ENCODE results near the gene ITPKB.
"Not testable (repeated sequence)": the region's sequence is repeated elsewhere in the genome, so short reads cannot be mapped to it uniquely, and the experiment has no call there.

Gene ITPKB

GRCh38 chr1:226648421-226648820 is 90.7 kb downstream of the ITPKB start:
- no peak for DNase-seq

- no peak for DNase-seq
These were observed 91.4 kb downstream of the ITPKB start for GRCh38 chr1:226647719-226648118.

DNA sequence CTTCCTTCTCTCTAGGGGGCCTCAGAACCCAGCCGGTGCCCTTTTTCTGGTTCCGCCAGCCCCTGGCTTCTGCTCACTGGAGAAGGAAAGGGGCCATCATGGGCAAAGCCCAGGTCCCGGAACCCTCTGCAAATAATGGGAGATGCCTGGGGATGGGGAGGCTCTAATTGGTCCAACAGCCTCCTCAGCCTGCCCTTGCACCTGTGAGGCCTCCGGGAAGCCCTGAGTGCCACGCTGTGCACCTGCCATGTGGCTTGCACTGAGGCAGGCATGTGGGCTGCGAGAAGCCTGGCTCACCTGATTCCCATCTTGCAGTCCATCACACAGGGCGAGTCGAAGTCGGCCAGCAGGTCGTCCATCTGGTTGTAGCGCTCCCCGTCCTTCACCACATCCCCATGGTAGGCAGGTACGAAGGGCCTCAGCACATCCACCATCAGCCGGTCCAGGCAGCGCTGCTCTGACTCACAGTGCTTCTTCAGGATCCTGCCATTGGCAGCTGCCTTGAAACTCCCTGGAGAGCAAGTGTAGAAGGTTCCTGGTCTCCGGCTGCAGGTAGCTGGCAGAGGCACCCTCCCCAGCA is 92.1 kb downstream of the ITPKB start:
- DNase-seq, result no peak

GRCh38 chr1:226646026-226646869 is 92.8 kb downstream of the ITPKB start:
- no peak for DNase-seq

GRCh38 chr1:226645279-226645976 is 93.7 kb downstream of the ITPKB start:
- no peak for DNase-seq

DNA sequence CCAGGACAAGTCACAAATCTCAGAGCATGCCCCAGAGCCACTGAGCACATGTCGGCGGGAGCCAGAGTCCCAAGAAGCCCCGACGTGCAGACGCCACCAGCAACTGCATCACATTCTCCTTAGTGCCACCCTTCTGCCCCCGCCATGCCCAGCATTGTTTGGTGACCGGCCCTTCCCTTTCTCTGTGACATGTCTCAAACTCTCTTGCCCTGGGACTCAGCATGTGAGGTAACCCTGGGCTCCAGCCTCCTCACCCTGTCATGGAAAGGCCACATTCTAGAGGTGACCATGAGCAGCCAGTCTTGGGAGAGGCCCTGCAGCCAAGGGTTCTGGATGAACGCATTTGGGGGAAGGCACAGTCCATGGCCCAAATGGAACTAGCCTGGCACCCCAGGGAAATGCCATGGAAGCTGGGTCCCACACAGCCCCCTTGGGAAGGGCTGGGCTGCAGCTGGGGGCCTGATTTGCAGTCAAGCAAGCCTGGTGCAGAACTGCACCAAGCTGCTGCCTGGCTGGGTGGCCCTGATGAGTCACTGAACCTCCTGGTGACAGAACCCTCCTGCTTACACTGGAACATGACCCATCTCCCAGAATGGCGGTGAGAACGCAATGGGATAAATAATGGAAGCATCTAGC is 94.4 kb downstream of the ITPKB start:
- DNase-seq, result no peak

DNA sequence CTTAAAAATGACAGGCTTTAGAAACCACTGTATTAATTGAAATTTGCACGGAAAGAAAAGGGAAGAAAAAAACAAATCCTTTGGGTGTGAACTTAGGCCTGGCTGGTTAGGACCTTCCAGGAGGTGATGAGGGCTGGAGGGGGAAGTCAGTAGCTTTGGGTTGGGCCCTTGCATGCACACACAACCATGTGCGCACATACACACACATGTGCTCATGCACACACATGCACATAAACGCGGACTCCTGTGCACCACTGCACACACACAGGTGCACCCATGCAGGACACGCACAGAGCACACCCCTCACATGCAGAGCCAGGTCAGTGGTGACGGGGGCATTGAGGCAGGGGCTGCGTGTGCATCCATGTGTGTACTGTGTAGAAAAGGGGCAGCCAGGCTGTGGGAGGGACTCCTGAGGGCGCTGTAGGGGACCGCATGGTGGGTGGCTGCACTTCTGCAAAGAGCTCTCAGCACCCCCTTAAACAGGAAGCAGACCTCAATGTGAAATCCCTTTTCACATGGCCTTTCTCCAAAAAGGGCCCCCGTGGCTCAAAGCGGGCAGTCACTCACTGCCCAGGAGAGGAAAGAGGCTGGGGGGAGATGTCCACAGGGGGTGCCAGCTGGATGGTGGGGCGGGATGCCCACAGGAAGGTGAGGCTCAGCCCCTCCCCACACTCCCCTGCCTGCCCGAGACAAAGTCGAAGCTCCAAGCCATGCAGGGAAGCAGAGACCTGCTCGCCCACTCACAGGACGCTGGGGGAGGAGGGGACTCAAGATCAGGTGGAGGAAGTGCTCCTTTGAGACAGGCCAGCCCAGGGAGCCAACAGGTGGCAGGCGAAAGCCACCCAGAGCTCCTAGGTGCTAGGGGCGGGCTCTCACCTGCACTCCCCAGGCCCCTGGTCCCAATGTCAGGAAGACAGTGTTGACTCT is 95.2 kb downstream of the ITPKB start:
- DNase-seq, result no peak

DNA sequence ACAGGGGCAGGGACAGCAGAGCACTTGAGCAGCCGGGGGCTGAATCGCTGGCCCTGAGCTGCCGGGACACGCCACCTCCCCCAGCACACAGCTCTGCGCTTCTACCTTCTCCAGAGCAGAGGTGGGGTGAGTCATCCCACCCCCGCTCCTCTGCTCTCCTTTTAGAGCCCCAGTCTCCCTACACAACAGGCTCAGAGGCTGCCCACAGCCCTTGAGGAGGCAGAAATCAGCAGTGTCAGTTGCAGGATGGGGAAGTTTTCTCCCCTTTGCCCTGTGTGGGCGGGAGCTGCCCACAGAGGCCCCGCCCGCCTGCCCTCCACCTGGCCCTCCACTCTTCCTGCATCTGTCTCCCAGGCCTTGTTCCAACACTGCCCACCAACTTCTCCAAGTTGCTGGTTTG is 95.9 kb downstream of the ITPKB start:
- DNase-seq, result no peak

- DNase-seq, result no peak
These were observed 96.7 kb downstream of the ITPKB start for GRCh38 chr1:226642421-226642820.

DNA sequence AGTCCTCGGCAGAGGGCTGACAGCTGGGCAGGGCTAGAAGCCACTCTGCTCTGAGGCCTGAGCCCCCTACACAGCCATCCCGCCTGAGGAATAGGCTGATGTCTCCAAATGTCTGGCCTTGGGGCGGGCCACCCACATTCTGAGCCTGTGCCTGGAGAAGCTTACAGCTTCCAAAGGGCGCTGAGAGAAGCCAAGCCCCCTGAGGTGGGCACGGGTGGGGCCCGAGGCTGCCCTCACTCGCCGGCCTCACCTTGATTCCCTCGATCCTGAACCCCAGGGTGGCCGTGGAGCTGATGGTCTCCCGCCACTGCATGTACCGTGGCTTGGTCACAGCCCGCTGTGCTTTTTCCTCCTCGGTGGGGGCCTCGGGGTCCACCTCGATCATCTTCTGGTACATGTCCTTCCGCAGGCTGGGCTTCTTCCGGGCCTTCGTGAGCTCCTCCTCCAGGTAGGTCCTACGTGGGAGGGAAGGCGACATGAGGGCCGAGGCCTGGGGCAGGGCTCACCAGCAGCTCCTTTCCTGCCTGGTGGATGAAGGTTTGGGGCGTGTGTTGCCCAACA is 97.3 kb downstream of the ITPKB start:
- no peak for DNase-seq

DNA sequence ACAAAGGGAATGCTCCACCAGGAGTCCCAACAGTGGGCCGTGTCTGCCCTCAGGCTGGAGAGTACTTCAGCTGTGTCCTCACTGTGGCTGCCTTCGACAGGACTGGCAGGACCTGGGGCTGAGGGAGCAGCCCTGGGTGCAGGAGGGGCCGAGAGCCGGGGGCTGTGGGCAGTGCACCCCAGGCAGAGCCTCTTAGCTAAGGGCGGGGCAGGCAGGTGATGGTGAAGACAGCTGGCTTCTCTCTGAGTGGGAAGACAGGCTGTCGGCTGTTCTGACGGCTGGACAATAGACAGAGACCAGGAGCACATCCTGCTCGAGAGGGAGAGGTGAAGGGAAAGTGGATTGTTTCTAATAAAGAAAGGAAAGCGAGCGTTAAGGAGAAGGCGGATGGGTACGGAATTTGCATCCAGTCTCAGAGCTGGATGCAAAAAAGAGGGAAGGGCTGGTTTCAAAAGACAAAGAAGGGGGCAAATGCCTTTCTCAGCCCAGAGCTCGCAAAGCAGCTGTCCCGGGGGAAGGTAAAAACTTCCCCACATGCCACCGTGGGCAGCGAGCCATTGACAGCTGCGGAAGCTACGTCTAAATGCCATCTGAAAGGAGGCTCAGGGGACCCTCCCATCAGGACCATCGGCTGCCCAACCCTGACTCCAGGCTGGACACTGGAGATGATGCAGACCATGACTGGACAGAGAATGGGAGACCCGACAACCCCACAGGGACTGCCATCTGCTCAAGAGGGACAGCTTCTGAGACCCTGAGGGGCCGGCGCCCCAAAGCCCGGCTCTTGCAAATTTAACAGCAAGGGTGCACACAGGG is 98.6 kb downstream of the ITPKB start:
- DNase-seq, result no peak

- DNase-seq, result no peak
These were observed 99.4 kb downstream of the ITPKB start for GRCh38 chr1:226639631-226640061.

DNA sequence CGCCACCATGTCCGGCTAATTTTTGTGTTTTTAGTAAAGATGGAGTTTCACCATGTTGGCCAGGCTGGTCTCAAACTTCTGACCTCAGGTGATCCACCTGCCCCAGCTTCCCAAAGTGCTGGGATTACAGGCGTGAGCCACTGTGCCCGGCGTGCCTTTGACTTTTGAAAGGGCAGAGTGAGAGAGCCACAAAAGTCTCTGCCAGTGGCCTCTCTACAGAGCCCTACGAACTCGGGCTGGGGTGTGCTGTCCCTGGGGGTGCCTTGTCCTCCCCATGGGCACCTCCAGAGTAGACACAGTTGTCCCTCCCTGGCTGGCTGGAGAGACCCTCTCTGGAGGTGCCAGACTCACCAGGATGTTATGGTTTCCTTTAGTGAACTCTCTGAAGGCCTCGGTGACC is 99.9 kb downstream of the ITPKB start:
- not testable (repeated sequence) for DNase-seq

GRCh38 chr1:226638608-226639007 is 100.5 kb downstream of the ITPKB start:
- DNase-seq, result no peak

DNA sequence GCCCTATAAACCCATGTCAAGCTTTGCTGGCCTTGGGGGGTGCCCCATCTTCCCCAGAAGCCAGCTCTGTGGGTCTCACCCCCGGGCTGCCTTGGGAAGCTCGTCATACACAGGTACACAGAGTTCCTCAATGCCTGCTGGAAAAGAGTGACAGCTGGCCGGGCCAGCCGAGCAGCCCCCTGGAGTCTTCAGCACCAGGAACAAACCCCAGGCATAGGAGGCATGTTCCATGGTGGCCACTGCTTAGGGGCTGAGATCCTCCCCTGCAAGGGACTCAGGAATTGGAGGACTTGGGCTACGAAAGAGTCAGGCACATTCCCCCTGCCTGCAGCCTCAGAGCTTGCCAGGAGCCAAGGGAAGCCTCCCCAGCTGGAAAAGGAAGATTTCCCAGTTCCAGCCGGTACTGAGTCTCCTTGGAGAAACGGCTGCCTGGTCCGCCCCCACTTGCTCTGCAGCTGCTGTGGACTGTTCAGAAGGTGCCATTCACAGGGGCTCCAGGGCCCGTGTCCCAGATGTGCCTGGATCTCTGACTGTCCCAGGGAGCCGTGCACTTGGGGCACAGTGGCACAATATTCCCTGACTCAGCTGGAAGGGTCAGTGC is 101.0 kb downstream of the ITPKB start:
- no peak for DNase-seq

DNA sequence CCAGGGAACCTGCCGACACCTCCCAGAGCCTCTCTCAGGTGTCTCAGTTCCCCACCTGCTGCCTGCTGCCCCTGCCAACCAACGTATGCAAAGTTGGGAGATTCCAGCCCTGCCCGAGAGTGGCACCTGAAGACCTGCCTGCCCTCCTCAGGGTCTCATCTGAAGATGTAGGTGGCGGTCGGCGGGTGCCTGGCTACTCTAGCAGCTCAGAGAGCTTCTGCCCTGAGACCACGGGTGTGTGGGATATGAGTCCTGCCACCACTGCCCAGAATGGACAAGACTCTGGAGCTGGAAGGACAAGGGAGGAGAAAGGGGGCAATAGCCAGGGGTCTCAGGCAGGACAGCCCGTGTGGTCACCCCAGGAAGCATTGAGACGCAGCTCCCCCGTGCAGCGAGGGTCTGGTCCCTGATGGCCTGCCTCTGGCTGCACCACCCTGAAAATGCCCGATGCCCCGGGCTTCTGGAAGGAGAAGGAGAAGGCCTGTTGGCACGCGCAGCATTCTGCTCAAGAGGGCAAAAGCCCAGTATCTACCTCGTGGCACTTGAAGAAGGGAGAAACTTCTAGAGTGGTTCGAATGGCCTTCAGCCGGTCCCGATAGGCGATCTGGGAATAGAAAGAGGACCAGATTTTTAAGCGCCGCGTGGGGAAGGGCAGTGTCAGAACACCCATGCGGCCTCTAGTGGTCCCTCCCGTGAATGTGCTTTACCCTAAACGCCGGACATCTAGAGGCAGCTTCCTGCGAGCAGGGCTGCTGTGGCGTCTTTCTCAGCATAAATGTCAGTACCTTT is 101.7 kb downstream of the ITPKB start:
- DNase-seq, result peak in 1 of 2 experiments; percentile 36

- DNase-seq, result no peak
These were observed 102.3 kb downstream of the ITPKB start for GRCh38 chr1:226636847-226637096.

DNA sequence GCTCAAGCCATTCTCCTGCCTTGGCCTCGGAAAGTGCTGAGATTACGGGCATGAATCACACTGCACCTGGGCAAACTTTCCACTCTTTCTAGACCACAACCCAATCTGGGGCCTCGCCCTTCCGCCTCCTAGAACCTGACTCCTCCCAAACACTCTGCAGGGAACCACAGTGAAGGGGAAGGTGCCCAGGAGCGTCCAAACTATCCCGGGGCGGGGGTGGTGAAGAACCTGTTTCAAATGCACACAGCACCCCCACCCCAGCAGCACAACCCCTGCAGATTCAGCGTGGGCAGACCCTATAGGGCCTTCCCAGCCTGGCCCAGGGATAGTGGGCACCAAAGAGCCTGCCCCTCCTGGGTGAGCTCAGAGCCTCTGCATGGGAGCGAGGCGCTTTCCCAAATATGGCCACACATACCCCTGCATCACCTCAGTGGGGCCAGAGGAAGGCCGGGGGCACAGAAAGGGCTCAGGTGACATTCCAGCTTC is 103.6 kb downstream of the ITPKB start:
- DNase-seq, result no peak

DNA sequence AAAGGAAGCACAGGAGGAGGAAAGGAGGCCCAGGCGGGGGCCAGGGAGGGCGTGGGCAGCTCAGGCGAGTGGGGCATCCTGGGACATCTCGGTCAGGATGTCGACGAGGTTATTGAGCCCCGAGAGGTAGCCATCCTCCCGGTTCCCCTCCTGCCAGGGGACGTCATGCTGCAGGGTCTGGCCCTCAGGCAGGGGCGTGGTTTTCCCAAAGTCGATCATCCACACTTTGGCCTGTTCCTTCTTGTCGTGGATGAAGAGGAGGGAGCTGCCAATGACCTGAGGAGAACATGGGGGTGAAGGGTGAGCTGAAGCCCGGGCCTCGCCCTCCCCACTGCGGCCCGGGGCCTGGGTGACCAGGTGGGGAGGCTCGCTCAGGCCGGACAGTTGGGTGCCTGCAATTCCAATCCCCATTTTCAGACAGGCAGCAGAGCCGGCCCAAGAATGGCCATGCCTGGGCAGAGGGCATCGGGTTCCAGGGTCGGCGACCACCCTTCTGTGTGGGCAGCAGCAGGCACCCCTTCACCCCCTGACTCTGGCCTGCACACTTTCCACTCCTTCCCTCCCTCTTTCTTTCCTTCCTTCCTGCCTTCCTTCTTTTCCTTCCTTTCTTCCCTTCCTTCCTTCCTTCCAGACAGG is 104.4 kb downstream of the ITPKB start:
- no peak for DNase-seq
